ENCODE data around the gene TAS2R30.

TAS2R30 gene

GRCh38 chr12:11158885-11159444 is 24.5 kb upstream of the TAS2R30 start:
- no peak for DNase-seq (ENCODE audit: extremely low spot score)
- ChIA-PET CTCF (no interaction called here), POLR2A (interaction anchor here (2.1 kb wide), 1 partner anchor 12 kb away, joined by 12 read pairs; the partner anchor contains the start of gene SMIM10L1)
- TF ChIP-seq LEF1 (IDR thresholded peaks at IDR 0.05; ENCODE audit: borderline replicate concordance) (no peak), HDGF (IDR thresholded peaks at IDR 0.05; ENCODE audit: borderline replicate concordance) (no peak), CTBP1 (IDR thresholded peaks at IDR 0.05; ENCODE audit: borderline replicate concordance) (no peak), L3MBTL2 (conservative IDR thresholded peaks at IDR 0.05) (no peak), SUZ12 (IDR thresholded peaks at IDR 0.05) (no peak), ZNF384 (IDR thresholded peaks at IDR 0.05) (no peak), NFRKB (IDR thresholded peaks at IDR 0.05) (no peak), BHLHE40 (IDR thresholded peaks at IDR 0.05; ENCODE audit: borderline replicate concordance) (no peak), SP1 (IDR thresholded peaks at IDR 0.05) (no peak), PKNOX1 (IDR thresholded peaks at IDR 0.05) (no peak), FOXK2 (IDR thresholded peaks at IDR 0.05) (no peak), ELF4 (IDR thresholded peaks at IDR 0.05) (no peak)

- no peak for DNase-seq (ENCODE audit: extremely low spot score)
- POLR2A ChIA-PET: interaction anchor here (2.4 kb wide), 1 partner anchor 17 kb away, joined by 8 read pairs; the partner anchor contains the start of gene SMIM10L1
- TF ChIP-seq HDGF (IDR thresholded peaks at IDR 0.05; ENCODE audit: borderline replicate concordance) (no peak), SUZ12 (IDR thresholded peaks at IDR 0.05) (no peak), PKNOX1 (IDR thresholded peaks at IDR 0.05) (no peak), L3MBTL2 (conservative IDR thresholded peaks at IDR 0.05) (no peak), LEF1 (IDR thresholded peaks at IDR 0.05; ENCODE audit: borderline replicate concordance) (no peak), ARNT (IDR thresholded peaks at IDR 0.05) (no peak), NFRKB (IDR thresholded peaks at IDR 0.05) (no peak), BHLHE40 (IDR thresholded peaks at IDR 0.05; ENCODE audit: borderline replicate concordance) (no peak), CTBP1 (IDR thresholded peaks at IDR 0.05; ENCODE audit: borderline replicate concordance) (no peak), ELF4 (IDR thresholded peaks at IDR 0.05) (no peak), ZNF384 (IDR thresholded peaks at IDR 0.05) (no peak), TARDBP (IDR thresholded peaks at IDR 0.05) (no peak), FOXK2 (IDR thresholded peaks at IDR 0.05) (no peak), SP1 (IDR thresholded peaks at IDR 0.05) (no peak)
- CTCF ChIA-PET: no interaction called here
Observed at GRCh38 chr12:11154400-11154925, 20.0 kb upstream of the TAS2R30 start.

DNA sequence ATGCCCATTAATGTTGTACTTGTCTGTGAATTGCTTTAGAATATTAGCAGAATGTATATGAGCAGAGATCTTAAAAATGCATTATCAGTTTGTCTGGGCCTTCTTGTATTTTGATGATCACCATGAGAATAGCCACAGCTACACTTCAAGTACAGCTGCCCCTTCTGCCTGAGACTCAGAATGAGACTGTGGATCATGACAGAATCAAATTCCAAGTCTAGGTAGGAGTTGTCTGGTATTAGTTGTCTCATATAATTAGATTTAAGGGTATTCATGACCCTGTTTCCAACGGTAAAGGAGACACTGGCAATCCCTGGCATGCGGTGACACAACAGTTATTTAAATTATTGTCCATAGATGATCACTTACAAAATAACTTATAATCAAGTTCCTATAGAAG is 18.3 kb upstream of the TAS2R30 start:
- TF ChIP-seq SUZ12 (IDR thresholded peaks at IDR 0.05): no peak
- TF ChIP-seq SP1 (IDR thresholded peaks at IDR 0.05): no peak
- TF ChIP-seq NFRKB (IDR thresholded peaks at IDR 0.05): no peak
- no peak for TF ChIP-seq FOXK2 (IDR thresholded peaks at IDR 0.05)
- no peak for TF ChIP-seq PKNOX1 (IDR thresholded peaks at IDR 0.05)
- no peak for TF ChIP-seq ELF4 (IDR thresholded peaks at IDR 0.05)
- no peak for TF ChIP-seq TARDBP (IDR thresholded peaks at IDR 0.05)
- no peak for TF ChIP-seq FOXA1 (IDR thresholded peaks at IDR 0.05)
- TF ChIP-seq LEF1 (IDR thresholded peaks at IDR 0.05; ENCODE audit: borderline replicate concordance): no peak
- no peak for TF ChIP-seq ARNT (IDR thresholded peaks at IDR 0.05)
- TF ChIP-seq ZNF384 (IDR thresholded peaks at IDR 0.05): no peak
- TF ChIP-seq HDGF (IDR thresholded peaks at IDR 0.05; ENCODE audit: borderline replicate concordance): no peak
- TF ChIP-seq BHLHE40 (IDR thresholded peaks at IDR 0.05; ENCODE audit: borderline replicate concordance): no peak
- no peak for TF ChIP-seq L3MBTL2 (conservative IDR thresholded peaks at IDR 0.05)
- TF ChIP-seq CTBP1 (IDR thresholded peaks at IDR 0.05; ENCODE audit: borderline replicate concordance): no peak
- no peak for TF ChIP-seq FOXM1 (IDR thresholded peaks at IDR 0.05; ENCODE audit: borderline replicate concordance)
- DNase-seq (ENCODE audit: extremely low spot score): no peak
- ChIA-PET POLR2A (no interaction called here), CTCF (no interaction called here)

- CTCF ChIA-PET: no interaction called here
- no peak for DNase-seq (ENCODE audit: extremely low spot score)
- TF ChIP-seq ARNT (IDR thresholded peaks at IDR 0.05): no peak
- no peak for TF ChIP-seq FOXA1 (IDR thresholded peaks at IDR 0.05)
- no peak for TF ChIP-seq ELF4 (IDR thresholded peaks at IDR 0.05)
- TF ChIP-seq SUZ12 (IDR thresholded peaks at IDR 0.05): no peak
- TF ChIP-seq PKNOX1 (IDR thresholded peaks at IDR 0.05): no peak
- no peak for TF ChIP-seq SP1 (IDR thresholded peaks at IDR 0.05)
- no peak for TF ChIP-seq TARDBP (IDR thresholded peaks at IDR 0.05)
- no peak for TF ChIP-seq HDGF (IDR thresholded peaks at IDR 0.05; ENCODE audit: borderline replicate concordance)
- TF ChIP-seq NFRKB (IDR thresholded peaks at IDR 0.05): no peak
- TF ChIP-seq CTBP1 (IDR thresholded peaks at IDR 0.05; ENCODE audit: borderline replicate concordance): no peak
- no peak for TF ChIP-seq ZNF384 (IDR thresholded peaks at IDR 0.05)
- no peak for TF ChIP-seq FOXK2 (IDR thresholded peaks at IDR 0.05)
- POLR2A ChIA-PET: no interaction called here
Observed at GRCh38 chr12:11150832-11151231, 16.4 kb upstream of the TAS2R30 start.

DNA sequence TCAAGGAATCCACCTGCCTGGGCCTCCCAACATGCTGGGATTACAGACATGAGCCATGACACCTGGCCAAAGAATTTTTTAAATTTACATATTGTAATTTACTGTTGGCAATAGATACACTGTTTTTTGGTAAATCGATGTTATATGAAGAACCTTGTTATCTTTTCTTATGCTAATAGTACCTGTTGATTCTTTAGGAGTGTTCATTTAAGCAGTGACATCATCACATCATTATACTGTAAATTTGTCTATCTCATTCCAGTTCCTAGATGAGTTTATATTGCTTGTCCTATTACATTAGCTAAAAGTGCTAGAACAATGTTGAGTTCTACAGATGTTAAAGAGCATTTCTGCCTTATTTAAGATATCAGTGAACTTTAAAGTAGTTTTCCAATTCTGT is 13.0 kb upstream of the TAS2R30 start:
- DNase-seq (ENCODE audit: extremely low spot score): no peak
- CTCF ChIA-PET: no interaction called here
- TF ChIP-seq BHLHE40 (IDR thresholded peaks at IDR 0.05; ENCODE audit: borderline replicate concordance) (no peak), FOXK2 (IDR thresholded peaks at IDR 0.05) (no peak), NFRKB (IDR thresholded peaks at IDR 0.05) (no peak), LEF1 (IDR thresholded peaks at IDR 0.05; ENCODE audit: borderline replicate concordance) (no peak), PKNOX1 (IDR thresholded peaks at IDR 0.05) (no peak), SUZ12 (IDR thresholded peaks at IDR 0.05) (no peak), TARDBP (IDR thresholded peaks at IDR 0.05) (no peak), SP1 (IDR thresholded peaks at IDR 0.05) (no peak), L3MBTL2 (conservative IDR thresholded peaks at IDR 0.05) (no peak), FOXM1 (IDR thresholded peaks at IDR 0.05; ENCODE audit: borderline replicate concordance) (no peak), ELF4 (IDR thresholded peaks at IDR 0.05) (no peak), ARNT (IDR thresholded peaks at IDR 0.05) (no peak), ZNF384 (IDR thresholded peaks at IDR 0.05) (no peak), FOXA1 (IDR thresholded peaks at IDR 0.05) (no peak), CTBP1 (IDR thresholded peaks at IDR 0.05; ENCODE audit: borderline replicate concordance) (no peak), HDGF (IDR thresholded peaks at IDR 0.05; ENCODE audit: borderline replicate concordance) (no peak)
- POLR2A ChIA-PET: no interaction called here

All from HEK293T (cell line).